Activated CD4-positive, alpha-beta memory T cell treated with anti-CD3 and anti-CD28 coated beads, Interleukin-2, amount 10 ng/mL, durations not matched to agents 7 days and 5 days (primary cell): ENCODE measurements around the gene CTBP1. TPM values are rescaled to one million over a fixed set of nuclear protein-coding genes. Genes with fewer than 3 reads are reported as not detected.

Source experiments
- CTCF ChIA-PET: fragments of 350-600 bp; sonication (Branson Sonifier 250); formaldehyde crosslinking; loops from one replicate; lab custom pipeline; 2021; ENCODE audit warnings: antibody characterized with exemption, inconsistent platforms; lab: Charles Lee
- POLR2A ChIA-PET: fragments of 350-600 bp; sonication (Branson Sonifier 250); formaldehyde crosslinking; loops from one replicate; lab custom pipeline; 2021; ENCODE audit warnings: antibody characterized with exemption; lab: Charles Lee
- DNase-seq: peaks from one replicate; pipeline ENCODE4 v3.0.0-alpha.2; 2020
- H3K27ac Mint-ChIP-seq: one replicate; pipeline ENCODE4 v1.8.0; 2021; ENCODE audit warnings: mild to moderate bottlenecking, mixed read lengths
- H3K27me3 Mint-ChIP-seq: one replicate; pipeline ENCODE4 v1.8.0; 2021; ENCODE audit warnings: mixed read lengths
- H3K36me3 Mint-ChIP-seq: one replicate; pipeline ENCODE4 v1.8.0; 2021; ENCODE audit warnings: low read depth, mixed read lengths
- H3K4me1 Mint-ChIP-seq: one replicate; pipeline ENCODE4 v1.8.0; 2021; ENCODE audit warnings: mixed read lengths
- H3K4me3 Mint-ChIP-seq: one replicate; pipeline ENCODE4 v1.8.0; 2021; ENCODE audit warnings: mild to moderate bottlenecking, mixed read lengths
- H3K9me3 Mint-ChIP-seq: one replicate; pipeline ENCODE4 v1.8.0; 2021; ENCODE audit warnings: mixed read lengths
- total RNA-seq, 2 experiments: library from RNA; stranded (reverse); gene quantifications; one replicate each; pipeline ENCODE4 v1.2.3, GENCODE V29; 2021

CTBP1 gene
- total RNA-seq, 2 experiments from 2014 or later, result 209 to 221 TPM

- CTCF ChIA-PET, result no interaction called here
- H3K4me3 Mint-ChIP-seq, result peak overlapping the region; percentile 13
- no peaks in the 10 kb centered on the region for H3K27me3 Mint-ChIP-seq
- POLR2A ChIA-PET, result interaction anchor here (3.6 to 6.4 kb wide), 3 partner anchors 38 to 54 kb away, joined by 26 to 93 read pairs (median 80); partner anchors contain the start of genes CTBP1 and UVSSA
- H3K9me3 Mint-ChIP-seq, result no peaks in the 10 kb centered on the region
- peaks cover 21% of the 10 kb centered on the region for H3K36me3 Mint-ChIP-seq
- peaks cover 47% of the 10 kb centered on the region for H3K4me1 Mint-ChIP-seq
- H3K27ac Mint-ChIP-seq, result peak overlapping the region; percentile 69
- no peak for DNase-seq
Measured at GRCh38 chr4:1291996-1292702, 43.2 kb upstream of the CTBP1 start.

GRCh38 chr4:1291091-1291490 lies 42.2 kb upstream of the CTBP1 start:
- POLR2A ChIA-PET, result interaction anchor here (0.9 to 6.4 kb wide), 15 partner anchors 11 to 432 kb away, joined by 3 to 93 read pairs (median 7); partner anchors contain the start of genes CTBP1, GAK, SLBP and TMEM175
- Mint-ChIP-seq H3K36me3 (peaks cover 15% of the 10 kb centered on the region), H3K4me3 (peak overlapping the region; percentile 94), H3K27ac (peak overlapping the region; percentile 90), H3K9me3 (peaks cover 4% of the 10 kb centered on the region), H3K4me1 (peaks cover 44% of the 10 kb centered on the region), H3K27me3 (no peaks in the 10 kb centered on the region)
- CTCF ChIA-PET, result interaction anchor here (1.2 to 3.0 kb wide), 6 partner anchors 39 to 160 kb away, joined by 3 to 25 read pairs (median 6); partner anchors contain the start of gene UVSSA
- DNase-seq, result no peak

DNA sequence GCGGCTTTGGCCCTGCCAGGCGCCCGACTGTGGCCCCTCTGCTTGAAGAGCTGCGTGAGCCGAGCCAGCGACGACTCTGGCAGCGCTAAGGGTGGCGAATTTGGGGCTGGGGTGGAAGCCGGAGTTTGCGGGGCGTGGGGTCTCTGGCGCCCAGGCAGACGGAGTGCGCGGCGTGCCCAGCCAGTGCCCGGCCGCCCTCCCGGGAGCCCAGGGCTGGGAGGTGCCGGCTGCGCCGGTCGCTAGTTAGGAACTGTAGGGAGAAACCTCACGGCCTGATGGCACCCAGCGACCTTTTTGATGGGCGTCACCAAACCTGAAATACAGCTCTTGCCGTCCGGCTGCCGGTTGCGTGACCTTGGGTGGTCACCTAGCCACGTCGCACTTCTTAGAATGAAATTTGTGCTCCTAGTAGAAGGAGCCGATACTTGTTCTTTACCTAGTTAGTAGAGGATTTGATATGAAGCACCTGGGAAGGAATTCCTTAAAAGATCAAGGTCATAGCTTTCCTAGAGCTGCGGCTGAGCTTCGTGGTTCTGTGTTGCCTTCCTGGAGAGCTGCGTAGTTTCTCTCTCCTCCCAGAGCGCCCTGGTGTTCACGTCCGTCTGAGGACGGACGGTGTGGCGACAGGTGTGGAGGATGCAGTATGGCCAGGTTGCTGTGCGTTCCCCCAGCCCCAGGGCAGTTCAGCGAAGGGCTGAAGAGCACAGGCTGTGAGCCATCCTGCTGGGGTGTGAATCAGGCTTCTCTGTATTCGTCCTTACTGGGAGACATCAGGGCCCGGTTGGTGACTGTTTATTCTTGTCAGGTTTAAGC lies 41.4 kb upstream of the CTBP1 start:
- H3K9me3 Mint-ChIP-seq, result peaks cover 4% of the 10 kb centered on the region
- H3K27me3 Mint-ChIP-seq, result no peaks in the 10 kb centered on the region
- peak overlapping the region; percentile 90 for H3K27ac Mint-ChIP-seq
- peaks cover 15% of the 10 kb centered on the region for H3K36me3 Mint-ChIP-seq
- DNase-seq, result peak; percentile 36
- ChIA-PET CTCF (interaction anchor here (0.7 to 3.0 kb wide), 10 partner anchors 10 to 159 kb away, joined by 3 to 25 read pairs (median 4); partner anchors contain the start of gene UVSSA), POLR2A (interaction anchor here (0.7 to 6.4 kb wide), 26 partner anchors 12 to 432 kb away, joined by 3 to 93 read pairs (median 6); partner anchors contain the start of genes CTBP1, GAK, SLBP and TMEM175)
- peaks cover 44% of the 10 kb centered on the region for H3K4me1 Mint-ChIP-seq
- peak overlapping the region; percentile 94 for H3K4me3 Mint-ChIP-seq

DNA sequence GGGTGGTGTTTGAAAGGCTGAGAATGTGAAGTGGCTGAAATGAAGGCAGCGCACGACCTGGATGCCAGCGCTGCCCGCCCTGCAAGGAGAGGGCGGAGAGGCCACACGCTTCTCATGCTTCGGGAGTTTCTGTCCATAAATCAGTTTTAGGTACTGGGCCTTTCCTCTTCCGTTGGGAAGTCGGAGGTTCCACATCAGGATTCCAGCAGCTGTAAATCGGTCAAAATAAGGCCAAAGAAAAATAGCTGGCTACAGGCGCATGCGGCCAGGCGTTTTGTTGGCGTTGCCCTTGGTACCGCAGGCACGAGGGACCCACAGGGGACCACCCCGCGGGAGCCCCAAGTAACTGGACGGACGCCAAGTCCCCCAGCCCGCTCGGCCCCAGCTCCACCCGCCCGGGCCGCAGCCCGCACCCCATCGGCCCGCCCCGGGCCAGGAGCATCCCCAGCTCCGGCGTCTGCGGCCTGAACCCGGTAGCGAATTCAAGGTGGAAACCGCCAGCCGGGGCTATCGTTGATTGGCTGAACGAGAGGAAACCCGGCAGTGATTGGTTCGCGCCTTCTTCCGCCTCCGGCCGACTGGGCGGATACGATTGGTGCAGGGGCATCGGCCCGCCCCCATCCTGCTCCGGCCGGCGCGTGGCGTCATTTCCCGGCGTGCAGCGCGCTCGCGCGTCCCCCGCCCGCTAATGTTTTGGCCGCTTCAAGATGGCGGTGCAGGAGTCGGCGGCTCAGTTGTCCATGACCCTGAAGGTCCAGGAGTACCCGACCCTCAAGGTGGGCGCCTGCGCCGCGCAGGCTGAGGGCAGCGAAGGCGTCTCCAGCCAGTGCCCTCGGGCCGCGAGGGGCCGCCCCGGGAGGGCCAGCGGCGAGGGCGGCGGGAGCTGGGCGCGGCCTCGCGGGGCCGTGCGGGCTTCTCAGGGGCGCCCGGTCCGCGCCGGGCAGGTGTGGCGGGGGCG lies 40.6 kb upstream of the CTBP1 start, which contains the start of gene MAEA:
MAEA (plus strand) TSS at position 685 of the 958 bp plus-strand sequence; CDS start at position 708, 23 bp downstream.
- Mint-ChIP-seq H3K4me3 (peak within 1 kb of the TSS; percentile 94), H3K27me3 (no peaks in the 10 kb centered on the region), H3K4me1 (peaks cover 39% of the 10 kb centered on the region), H3K36me3 (peaks cover 15% of the 10 kb centered on the region), H3K27ac (peak within 1 kb of the TSS; percentile 90), H3K9me3 (peaks cover 4% of the 10 kb centered on the region)
- CTCF ChIA-PET, result interaction anchor here (0.5 to 3.0 kb wide), 12 partner anchors 21 to 418 kb away, joined by 3 to 25 read pairs (median 4); partner anchors contain the start of gene UVSSA
- peak; percentile 98 for DNase-seq
- POLR2A ChIA-PET, result interaction anchor here (0.7 to 6.4 kb wide), 31 partner anchors 11 to 952 kb away, joined by 3 to 93 read pairs (median 5); partner anchors contain the start of genes CTBP1, SLBP, TMEM129 and UVSSA

DNA sequence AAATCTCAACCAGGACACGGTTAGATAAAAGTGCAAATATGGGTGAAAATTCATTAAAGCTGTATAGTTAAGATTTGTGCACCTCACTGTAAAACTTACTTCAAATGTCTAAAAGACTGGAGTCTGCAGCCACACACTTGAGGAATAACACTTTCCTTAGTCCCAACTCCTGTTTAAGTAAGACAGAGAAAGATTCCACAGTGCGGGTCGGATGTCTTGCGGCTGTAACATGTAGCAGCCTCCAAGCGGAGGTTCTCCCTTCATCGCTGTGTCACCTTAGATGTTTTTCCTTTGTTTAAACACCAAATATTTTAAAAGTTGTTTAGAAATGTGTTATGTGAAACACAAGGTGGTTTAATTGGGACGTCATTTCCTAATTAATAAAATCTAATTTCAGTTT lies 39.9 kb upstream of the CTBP1 start:
- H3K27me3 Mint-ChIP-seq, result no peaks in the 10 kb centered on the region
- peak overlapping the region; percentile 75 for H3K27ac Mint-ChIP-seq
- peaks cover 35% of the 10 kb centered on the region for H3K4me1 Mint-ChIP-seq
- H3K36me3 Mint-ChIP-seq, result peaks cover 15% of the 10 kb centered on the region
- peaks cover 4% of the 10 kb centered on the region for H3K9me3 Mint-ChIP-seq
- no peak for DNase-seq
- CTCF ChIA-PET, result interaction anchor here (1.1 to 3.0 kb wide), 5 partner anchors 21 to 126 kb away, joined by 4 to 25 read pairs (median 6); partner anchors contain the start of gene UVSSA
- H3K4me3 Mint-ChIP-seq, result peak overlapping the region; percentile 94
- POLR2A ChIA-PET, result interaction anchor here (0.8 to 6.4 kb wide), 18 partner anchors 11 to 951 kb away, joined by 3 to 93 read pairs (median 6); partner anchors contain the start of genes CTBP1, TMEM129, UVSSA and ZNF141

DNA sequence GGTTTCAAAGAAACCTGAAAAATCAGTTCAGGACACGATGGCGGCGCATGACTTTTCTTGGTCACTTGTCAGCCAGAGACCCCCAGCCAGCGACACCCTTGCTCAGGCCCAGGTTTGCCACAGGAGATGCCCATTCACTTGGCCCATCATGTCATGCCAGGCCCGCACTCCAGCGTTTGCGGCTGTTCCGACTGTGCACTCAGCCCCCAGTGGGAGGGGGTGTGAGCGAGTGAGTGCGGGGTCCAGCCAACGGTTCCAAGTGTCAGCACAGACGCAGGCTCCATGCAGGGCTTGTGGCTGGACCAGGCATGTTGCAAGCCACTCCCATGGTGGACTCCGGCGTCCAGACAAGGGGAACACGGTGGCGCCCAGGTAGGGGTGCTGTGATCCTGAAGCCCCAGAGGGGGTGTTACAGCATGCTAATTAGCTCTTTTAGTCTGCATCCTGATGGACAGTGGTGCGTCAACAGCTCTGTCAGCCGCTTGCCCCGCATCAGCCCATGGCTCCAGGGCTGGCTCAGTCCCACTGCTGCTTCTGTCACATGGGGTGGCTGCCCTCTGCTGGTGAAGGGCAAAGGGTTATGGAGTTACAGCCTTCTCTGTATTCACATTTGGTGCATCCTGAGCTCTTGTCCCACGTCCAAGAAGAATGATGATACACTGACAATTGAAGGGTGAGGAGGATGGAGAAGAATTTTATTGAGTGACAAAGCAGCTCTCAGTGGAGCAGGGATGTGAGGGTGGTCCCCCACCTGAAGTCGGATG lies 37.0 kb upstream of the CTBP1 start:
- peak; percentile 62 for DNase-seq
- Mint-ChIP-seq H3K4me3 (no peak overlapping the region), H3K4me1 (peaks cover 14% of the 10 kb centered on the region), H3K27ac (no peak overlapping the region), H3K36me3 (peaks cover 4% of the 10 kb centered on the region), H3K27me3 (no peaks in the 10 kb centered on the region), H3K9me3 (peaks cover 4% of the 10 kb centered on the region)
- ChIA-PET CTCF (interaction anchor here (0.6 to 4.1 kb wide), 12 partner anchors 17 to 155 kb away, joined by 3 to 18 read pairs (median 3); partner anchors contain the start of gene UVSSA), POLR2A (interaction anchor here (1.0 to 6.4 kb wide), 4 partner anchors 18 to 155 kb away, joined by 3 to 93 read pairs (median 5); partner anchors contain the start of genes CTBP1 and UVSSA)

- DNase-seq, result no peak
- peaks cover 7% of the 10 kb centered on the region for H3K4me1 Mint-ChIP-seq
- POLR2A ChIA-PET, result interaction anchor here (1.0 to 1.3 kb wide), 3 partner anchors 46 to 154 kb away, joined by 3 to 7 read pairs (median 3); partner anchors contain the start of gene UVSSA
- no peak overlapping the region for H3K4me3 Mint-ChIP-seq
- peaks cover 4% of the 10 kb centered on the region for H3K9me3 Mint-ChIP-seq
- CTCF ChIA-PET, result interaction anchor here (1.1 to 4.1 kb wide), 7 partner anchors 17 to 154 kb away, joined by 3 to 18 read pairs (median 4); partner anchors contain the start of gene UVSSA
- no peaks in the 10 kb centered on the region for H3K36me3 Mint-ChIP-seq
- H3K27ac Mint-ChIP-seq, result no peak overlapping the region
- no peaks in the 10 kb centered on the region for H3K27me3 Mint-ChIP-seq
Measured at GRCh38 chr4:1285151-1285789, 36.3 kb upstream of the CTBP1 start.

GRCh38 chr4:1283711-1284110 lies 34.8 kb upstream of the CTBP1 start:
- Mint-ChIP-seq H3K4me3 (no peak overlapping the region), H3K36me3 (no peaks in the 10 kb centered on the region), H3K9me3 (peaks cover 4% of the 10 kb centered on the region), H3K4me1 (peaks cover 4% of the 10 kb centered on the region), H3K27ac (no peak overlapping the region), H3K27me3 (peaks cover 5% of the 10 kb centered on the region)
- ChIA-PET CTCF (interaction anchor here (4.1 kb wide), 1 partner anchor 15 kb away, joined by 18 read pairs; no protein-coding TSS in a partner anchor), POLR2A (no interaction called here)
- no peak for DNase-seq

DNA sequence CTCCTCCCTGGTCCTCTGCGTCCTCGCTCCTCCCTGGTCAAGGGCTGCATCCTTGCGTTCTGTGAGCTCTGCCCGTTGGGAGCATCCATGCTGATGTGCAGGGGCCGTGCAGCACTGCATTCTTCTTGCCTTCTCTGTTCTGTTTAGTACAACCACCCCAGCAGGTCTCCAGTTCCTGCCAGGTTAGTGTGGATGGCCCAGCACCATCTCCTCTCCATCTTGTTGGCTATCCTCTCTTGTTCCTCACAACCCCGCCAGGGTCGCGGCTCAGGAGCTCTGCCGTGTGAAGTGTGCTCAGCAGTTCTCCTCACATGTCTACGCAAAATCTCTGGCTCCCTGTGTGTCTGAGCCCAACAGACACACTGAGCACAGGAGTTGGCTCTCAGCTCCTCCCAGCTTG lies 30.3 kb upstream of the CTBP1 start:
- no peak overlapping the region for H3K4me3 Mint-ChIP-seq
- H3K36me3 Mint-ChIP-seq, result no peaks in the 10 kb centered on the region
- peaks cover 5% of the 10 kb centered on the region for H3K27me3 Mint-ChIP-seq
- H3K27ac Mint-ChIP-seq, result no peak overlapping the region
- no peaks in the 10 kb centered on the region for H3K9me3 Mint-ChIP-seq
- ChIA-PET POLR2A (interaction anchor here (1.7 kb wide), 1 partner anchor 10 kb away, joined by 5 read pairs; no protein-coding TSS in a partner anchor), CTCF (interaction anchor here (0.9 to 1.5 kb wide), 2 partner anchors 11 to 148 kb away, joined by 4 read pairs; no protein-coding TSS in a partner anchor)
- H3K4me1 Mint-ChIP-seq, result peaks cover 1% of the 10 kb centered on the region
- no peak for DNase-seq
